Tibial nerve (tissue), 4 donors: ENCODE data around the gene STK25.

Experiments
- EP300 ChIP-seq, 2 donors: sonication (generic); formaldehyde crosslinking; IDR thresholded peaks; one replicate each; pipeline ENCODE4 v1.6.1; 2017; ENCODE audit warnings: antibody characterized with exemption in 2 of 2, mild to moderate bottlenecking in 1 of 2
- TF ChIP-seq, protein P1 (sequence below), 5 experiments: fragments of 200-600 bp in 3 of 5; fragments of 450-650 bp in 2 of 5; sonication (generic) in 3 of 5; IDR thresholded peaks; one replicate each; pipeline ENCODE4 v1.5.1; 2016 to 2019; ENCODE audit warnings: antibody characterized with exemption in 5 of 5, mild to moderate bottlenecking in 3 of 5, moderate library complexity in 2 of 5

DNA sequence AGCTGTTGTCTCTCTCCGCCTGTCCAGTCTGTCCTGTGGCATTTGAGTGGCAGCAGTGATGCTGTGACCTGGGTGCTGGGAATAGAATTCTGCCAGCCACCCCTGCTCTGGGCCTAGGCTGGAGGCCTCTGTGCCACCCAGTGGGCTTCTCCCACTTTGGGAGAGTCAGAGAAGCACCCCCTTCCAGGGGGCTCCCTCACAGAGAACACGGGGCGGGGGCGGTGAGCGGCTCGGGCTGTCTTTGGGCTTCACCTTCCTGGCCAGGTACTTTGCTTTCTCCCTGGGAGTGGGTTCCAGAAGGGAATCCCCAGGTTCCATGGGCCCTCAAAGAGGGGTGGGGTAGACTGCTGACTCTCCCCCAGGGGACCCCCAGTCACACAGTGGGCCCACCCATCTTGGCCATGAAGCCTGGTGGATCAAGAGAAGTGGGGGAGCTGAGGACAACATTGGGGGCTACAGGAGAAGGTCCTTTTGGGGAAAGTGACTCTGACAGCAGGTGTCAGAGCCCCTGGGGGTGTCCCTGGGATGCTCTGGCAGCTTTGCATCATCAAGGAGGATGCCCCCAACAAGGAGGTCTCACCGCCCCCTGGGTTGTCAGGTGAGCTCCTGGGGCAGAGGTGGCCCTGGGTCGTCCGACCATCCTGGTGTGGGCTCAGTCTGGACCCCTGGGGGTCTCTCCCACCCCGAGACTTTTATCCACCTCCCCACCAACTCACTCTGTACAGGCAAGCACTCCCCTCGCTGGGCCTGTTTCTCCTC lies 31.4 kb upstream of the STK25 start:
- TF ChIP-seq, protein P1, sequence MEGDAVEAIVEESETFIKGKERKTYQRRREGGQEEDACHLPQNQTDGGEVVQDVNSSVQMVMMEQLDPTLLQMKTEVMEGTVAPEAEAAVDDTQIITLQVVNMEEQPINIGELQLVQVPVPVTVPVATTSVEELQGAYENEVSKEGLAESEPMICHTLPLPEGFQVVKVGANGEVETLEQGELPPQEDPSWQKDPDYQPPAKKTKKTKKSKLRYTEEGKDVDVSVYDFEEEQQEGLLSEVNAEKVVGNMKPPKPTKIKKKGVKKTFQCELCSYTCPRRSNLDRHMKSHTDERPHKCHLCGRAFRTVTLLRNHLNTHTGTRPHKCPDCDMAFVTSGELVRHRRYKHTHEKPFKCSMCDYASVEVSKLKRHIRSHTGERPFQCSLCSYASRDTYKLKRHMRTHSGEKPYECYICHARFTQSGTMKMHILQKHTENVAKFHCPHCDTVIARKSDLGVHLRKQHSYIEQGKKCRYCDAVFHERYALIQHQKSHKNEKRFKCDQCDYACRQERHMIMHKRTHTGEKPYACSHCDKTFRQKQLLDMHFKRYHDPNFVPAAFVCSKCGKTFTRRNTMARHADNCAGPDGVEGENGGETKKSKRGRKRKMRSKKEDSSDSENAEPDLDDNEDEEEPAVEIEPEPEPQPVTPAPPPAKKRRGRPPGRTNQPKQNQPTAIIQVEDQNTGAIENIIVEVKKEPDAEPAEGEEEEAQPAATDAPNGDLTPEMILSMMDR (IDR thresholded peaks at IDR 0.05), result no peak
- TF ChIP-seq EP300 (IDR thresholded peaks at IDR 0.05), result no peak
